IPS DF 4.7 (cell line): ENCODE data around the gene CFAP99.
"Not testable (repeated sequence)": the region's sequence is repeated elsewhere in the genome, so short reads cannot be mapped to it uniquely, and the experiment has no call there.

Source experiments
- DNase-seq: peaks from one replicate; pipeline ENCODE4 v3.0.0-alpha.2; 2013; ENCODE audit warnings: low spot score; ENCODE audit errors: extremely low read depth

The CFAP99 gene

DNA sequence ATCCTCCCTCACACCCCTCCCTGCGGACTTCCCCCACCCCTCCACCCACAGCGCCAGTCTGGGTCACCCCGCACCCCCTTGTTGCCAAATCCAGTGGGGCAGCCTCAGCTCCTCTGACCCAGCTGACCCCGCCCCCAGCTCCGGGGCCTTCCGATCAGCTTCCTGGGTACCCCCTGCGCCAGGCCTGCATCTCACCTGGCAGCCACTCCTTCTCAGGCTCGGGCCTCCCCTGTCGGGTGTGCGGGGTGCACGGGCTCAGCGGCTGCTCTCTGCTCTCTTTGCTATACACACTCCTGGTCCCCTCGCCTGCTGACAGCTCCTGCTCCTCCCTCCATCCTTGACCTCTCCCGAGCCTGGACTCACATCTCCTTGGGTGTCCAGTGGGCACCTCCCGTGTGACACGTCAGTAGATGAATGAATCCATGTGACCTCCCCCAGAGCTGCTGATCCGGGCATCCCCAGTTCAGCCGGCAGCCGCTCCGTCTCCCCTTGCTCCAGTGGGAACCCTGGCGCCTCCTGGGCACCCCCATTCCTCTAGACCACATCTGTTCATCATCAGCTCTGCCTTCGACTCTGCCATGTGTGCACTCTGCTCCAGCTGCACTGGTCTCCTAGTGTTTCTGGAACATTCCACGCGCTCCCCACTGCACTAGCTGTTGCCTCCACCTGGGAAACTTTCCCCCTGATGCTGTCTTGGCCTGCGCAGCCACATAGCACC lies 9.9 kb downstream of the CFAP99 start:
- no peak for DNase-seq

- DNase-seq: not testable (repeated sequence)
These were observed 11.4 kb downstream of the CFAP99 start for GRCh38 chr4:2429945-2430757.

- no peak for DNase-seq
These were observed 13.2 kb downstream of the CFAP99 start for GRCh38 chr4:2432004-2432403.

GRCh38 chr4:2432991-2433530 lies 14.3 kb downstream of the CFAP99 start:
- no peak for DNase-seq

GRCh38 chr4:2433609-2434350 lies 15.0 kb downstream of the CFAP99 start:
- no peak for DNase-seq

- no peak for DNase-seq
These were observed 15.7 kb downstream of the CFAP99 start for GRCh38 chr4:2434420-2434819.

DNA sequence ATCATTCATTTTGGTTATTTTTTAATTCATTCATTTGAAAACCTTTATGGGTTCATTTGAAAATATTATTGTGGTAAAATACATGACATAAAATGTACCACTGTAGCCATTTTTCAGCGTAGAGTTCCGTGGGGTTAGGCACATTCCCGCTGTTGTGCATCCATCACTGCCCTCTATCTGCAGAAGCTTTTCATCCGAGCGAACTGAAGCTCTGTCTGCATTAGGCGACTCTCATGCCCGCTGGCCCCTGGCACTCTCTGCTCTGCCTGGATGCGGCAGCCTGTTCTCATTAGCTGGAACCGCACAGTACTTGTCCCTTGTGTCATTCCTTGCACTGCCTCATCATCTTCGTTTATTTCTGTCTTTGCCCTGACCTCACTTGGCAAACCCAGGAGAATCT lies 17.5 kb downstream of the CFAP99 start:
- DNase-seq: no peak

GRCh38 chr4:2436761-2437474 lies 18.2 kb downstream of the CFAP99 start:
- no peak for DNase-seq

DNA sequence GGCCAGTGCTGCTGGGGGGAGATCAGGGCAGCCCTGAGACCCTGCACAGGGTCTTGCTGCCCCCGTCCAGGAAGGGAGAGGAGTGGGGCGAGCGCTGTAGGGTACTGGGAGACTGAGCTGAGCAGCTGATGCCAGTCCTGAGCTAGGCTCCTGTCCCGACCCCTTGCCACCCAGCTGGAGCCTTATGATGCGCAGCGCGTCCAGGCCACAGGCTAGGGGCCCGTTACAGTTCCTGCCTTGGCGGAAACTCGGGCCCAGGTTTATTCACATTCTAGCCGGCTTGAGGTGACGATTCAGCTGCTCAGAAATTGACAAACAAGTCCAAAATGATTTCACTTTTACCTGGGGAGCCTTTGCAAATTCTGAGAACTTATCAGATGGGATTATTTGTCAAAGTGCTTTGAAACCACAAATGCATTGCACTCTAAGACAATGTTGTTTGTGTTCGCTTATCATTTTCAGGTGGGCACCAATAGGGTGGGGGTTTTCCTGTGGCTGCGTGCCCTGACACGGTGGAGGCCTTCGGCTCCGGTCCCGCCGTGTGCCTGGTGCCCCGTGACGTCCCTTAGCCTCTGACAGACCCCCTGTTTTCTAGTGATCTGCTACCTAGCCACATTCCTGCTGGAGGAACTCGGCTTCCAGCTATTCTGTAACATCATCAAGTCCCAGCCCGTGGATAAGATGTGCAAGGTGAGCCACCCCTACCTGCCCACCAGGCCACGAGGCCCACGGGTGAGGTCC lies 18.9 kb downstream of the CFAP99 start:
- DNase-seq: no peak

- no peak for DNase-seq
These were observed 20.3 kb downstream of the CFAP99 start for GRCh38 chr4:2438822-2439718.

- DNase-seq: peak; percentile 85
These were observed 22.8 kb downstream of the CFAP99 start for GRCh38 chr4:2441393-2442174.

- DNase-seq: no peak
These were observed 23.6 kb downstream of the CFAP99 start for GRCh38 chr4:2442175-2442993.

DNA sequence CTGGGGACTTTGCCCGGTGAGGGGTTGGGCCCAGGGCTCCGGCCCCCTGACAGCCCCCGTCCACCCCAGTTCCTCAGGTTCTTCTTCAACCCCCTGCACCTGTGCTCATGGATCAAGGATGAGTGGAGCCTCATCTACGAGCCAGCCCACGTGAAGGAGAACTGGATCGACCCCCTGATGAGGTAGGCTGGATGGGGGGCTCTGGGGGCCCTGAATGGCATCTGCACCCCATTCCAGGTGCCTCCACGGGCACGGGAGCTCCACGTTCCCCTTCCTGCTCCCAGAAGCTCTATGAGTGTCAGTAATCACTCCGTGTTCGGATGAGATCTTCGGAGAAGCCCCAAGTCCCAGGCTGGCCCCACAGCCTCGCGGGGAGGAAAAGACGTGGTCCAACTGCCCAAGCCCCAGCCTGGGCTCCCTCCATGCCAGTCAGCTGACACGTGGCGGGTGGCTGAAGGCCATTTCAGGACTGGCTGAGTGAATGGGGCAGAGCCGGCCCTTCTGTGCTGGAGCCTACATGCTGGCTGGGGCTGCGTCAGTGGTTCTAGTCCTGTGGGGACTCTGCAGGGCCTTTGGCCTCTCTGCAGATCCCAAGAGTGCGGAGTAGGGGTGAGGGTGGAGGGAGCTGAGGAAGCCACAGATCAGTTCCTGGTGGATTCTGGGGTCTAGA lies 24.4 kb downstream of the CFAP99 start:
- no peak for DNase-seq

DNA sequence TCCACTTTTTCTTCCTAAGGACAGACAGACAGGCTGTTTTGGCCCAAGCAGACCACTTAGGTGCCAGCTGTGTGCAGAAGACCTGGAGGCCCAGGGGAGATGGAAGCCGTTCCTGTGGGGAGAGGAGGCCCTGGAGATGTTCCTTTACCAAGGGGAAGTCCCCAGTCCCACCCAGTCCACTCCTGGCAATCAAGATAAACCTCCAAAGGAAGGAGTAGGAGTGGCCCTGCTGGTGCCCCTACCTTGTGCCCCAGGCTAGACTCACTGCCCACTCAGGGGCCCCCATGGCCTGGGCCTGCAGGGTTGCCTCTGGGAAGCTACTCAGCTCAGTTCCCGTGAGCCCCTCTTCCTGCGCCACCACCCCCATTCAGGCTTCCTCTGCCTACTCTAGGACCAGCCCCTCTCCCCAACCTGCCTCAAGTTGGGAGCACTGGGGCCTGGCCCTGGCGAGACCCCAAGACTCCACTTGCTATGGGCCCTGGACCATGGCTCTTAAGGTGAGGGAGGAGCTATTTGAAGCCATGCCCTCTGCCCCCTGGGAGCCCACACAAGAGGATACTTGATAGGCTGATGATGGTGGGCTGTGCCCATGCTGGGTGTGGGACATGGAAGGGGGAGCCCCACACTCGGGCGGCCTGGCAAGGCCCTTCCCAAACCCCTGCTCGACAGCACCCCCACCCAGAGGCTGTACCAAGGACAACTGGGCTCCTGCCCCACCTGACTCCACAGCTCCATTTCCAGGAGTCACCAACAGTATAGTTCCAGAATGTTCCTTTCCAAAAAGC lies 25.4 kb downstream of the CFAP99 start:
- no peak for DNase-seq

DNA sequence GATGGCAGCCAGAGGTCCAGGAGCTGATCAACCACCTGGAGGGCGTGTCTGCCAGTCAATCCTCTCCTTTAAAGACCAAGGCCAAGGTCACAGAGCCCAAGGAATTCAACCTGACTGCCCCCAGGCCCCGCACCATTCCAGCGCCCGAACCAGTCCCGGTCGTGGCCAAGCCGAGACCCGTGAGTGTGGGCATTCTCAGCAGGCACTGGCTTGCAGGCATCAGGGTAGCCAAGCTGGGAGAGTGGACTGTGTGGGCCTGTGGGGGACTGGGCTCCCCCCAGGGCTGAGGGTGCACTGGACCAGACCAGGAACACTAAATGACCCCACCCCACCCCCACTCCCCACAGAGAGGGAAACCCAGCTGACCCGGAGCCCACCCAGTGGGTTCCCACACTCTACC lies 26.4 kb downstream of the CFAP99 start:
- DNase-seq: no peak

GRCh38 chr4:2445571-2445970 lies 26.8 kb downstream of the CFAP99 start:
- DNase-seq: no peak
